ENCODE data around the gene LRCH1.

The LRCH1 gene

GRCh38 chr13:46565808-46566750 is 13.1 kb downstream of the LRCH1 start:
- no peak for DNase-seq

- no peak for DNase-seq
Observed at GRCh38 chr13:46567671-46568070, 14.7 kb downstream of the LRCH1 start.

- DNase-seq = no peak
Observed at GRCh38 chr13:46569456-46569855, 16.5 kb downstream of the LRCH1 start.

- no peak for DNase-seq
Observed at GRCh38 chr13:46570273-46570672, 17.3 kb downstream of the LRCH1 start.

- DNase-seq = no peak
Observed at GRCh38 chr13:46571189-46571908, 18.4 kb downstream of the LRCH1 start.

- DNase-seq = no peak
Observed at GRCh38 chr13:46571909-46572595, 19.1 kb downstream of the LRCH1 start.

GRCh38 chr13:46572752-46573431 is 19.9 kb downstream of the LRCH1 start:
- DNase-seq = no peak

GRCh38 chr13:46575301-46575771 is 22.4 kb downstream of the LRCH1 start:
- no peak for DNase-seq

- no peak for DNase-seq
Observed at GRCh38 chr13:46575818-46576221, 22.9 kb downstream of the LRCH1 start.

GRCh38 chr13:46576762-46577161 is 23.8 kb downstream of the LRCH1 start:
- no peak for DNase-seq

- no peak for DNase-seq
Observed at GRCh38 chr13:46577696-46578589, 25.0 kb downstream of the LRCH1 start.

- DNase-seq = no peak
Observed at GRCh38 chr13:46578590-46578975, 25.6 kb downstream of the LRCH1 start.

GRCh38 chr13:46580362-46580839 is 27.4 kb downstream of the LRCH1 start:
- DNase-seq = no peak

GRCh38 chr13:46582190-46582589 is 29.2 kb downstream of the LRCH1 start:
- no peak for DNase-seq

- DNase-seq = no peak
Observed at GRCh38 chr13:46586751-46587514, 34.0 kb downstream of the LRCH1 start.

GRCh38 chr13:46587807-46588418 is 34.9 kb downstream of the LRCH1 start:
- DNase-seq = no peak

GRCh38 chr13:46592385-46592784 is 39.4 kb downstream of the LRCH1 start:
- no peak for DNase-seq

GRCh38 chr13:46593398-46593797 is 40.4 kb downstream of the LRCH1 start:
- DNase-seq = peak; percentile 5 to 27 (median 12)

- no peak for DNase-seq
Observed at GRCh38 chr13:46594374-46595078, 41.6 kb downstream of the LRCH1 start.
